Lower leg skin (tissue), 3 donors: ENCODE data around the gene MPPE1.

Experiments used
- POLR2A ChIP-seq, 2 donors: fragments of 450-650 bp; IDR thresholded peaks; one replicate each; pipeline ENCODE4 v1.6.1; 2016 to 2017; ENCODE audit warnings: antibody characterized with exemption in 2 of 2, mild to moderate bottlenecking in 1 of 2, moderate library complexity in 1 of 2
- TF ChIP-seq, protein P1 (sequence below), 3 donors: fragments of 450-650 bp; IDR thresholded peaks; one replicate each; pipeline ENCODE4 v1.5.1; 2016; ENCODE audit warnings: antibody characterized with exemption in 3 of 3, mild to moderate bottlenecking in 3 of 3, moderate library complexity in 2 of 3

DNA sequence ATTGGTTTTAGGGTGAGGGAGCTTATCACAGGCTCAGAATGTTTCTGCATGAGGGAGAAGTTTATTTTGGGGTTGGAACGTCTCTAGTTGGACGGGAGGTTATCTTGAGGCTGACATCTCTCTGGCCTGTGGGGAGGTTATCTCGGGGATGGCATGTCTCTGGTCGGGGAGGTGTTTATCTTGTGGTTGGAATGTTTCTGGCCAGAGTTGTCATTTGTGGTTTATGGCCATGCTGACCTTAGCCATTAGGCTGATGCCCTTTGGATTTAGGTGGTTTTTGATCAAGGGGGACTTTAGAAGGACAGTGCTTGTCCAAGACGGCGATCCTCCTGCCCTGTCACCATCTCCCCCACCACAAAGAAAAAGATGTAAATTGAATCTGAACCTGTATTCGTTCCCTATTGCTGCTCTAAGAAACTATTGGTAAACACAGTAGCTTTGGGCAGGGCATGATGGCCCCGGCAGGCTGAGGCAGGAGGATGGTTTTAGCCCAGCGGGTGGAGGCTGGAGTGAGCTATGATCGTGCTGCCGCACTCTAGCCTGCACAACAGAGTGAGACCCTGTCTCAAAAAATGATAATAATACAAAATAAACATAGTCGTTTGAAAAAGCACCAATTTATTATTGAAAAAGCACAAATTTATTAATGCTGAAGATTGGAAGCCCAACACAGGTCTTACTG is 17.8 kb upstream of the MPPE1 start:
- TF ChIP-seq, protein P1, sequence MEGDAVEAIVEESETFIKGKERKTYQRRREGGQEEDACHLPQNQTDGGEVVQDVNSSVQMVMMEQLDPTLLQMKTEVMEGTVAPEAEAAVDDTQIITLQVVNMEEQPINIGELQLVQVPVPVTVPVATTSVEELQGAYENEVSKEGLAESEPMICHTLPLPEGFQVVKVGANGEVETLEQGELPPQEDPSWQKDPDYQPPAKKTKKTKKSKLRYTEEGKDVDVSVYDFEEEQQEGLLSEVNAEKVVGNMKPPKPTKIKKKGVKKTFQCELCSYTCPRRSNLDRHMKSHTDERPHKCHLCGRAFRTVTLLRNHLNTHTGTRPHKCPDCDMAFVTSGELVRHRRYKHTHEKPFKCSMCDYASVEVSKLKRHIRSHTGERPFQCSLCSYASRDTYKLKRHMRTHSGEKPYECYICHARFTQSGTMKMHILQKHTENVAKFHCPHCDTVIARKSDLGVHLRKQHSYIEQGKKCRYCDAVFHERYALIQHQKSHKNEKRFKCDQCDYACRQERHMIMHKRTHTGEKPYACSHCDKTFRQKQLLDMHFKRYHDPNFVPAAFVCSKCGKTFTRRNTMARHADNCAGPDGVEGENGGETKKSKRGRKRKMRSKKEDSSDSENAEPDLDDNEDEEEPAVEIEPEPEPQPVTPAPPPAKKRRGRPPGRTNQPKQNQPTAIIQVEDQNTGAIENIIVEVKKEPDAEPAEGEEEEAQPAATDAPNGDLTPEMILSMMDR (IDR thresholded peaks at IDR 0.05) = no peak
- no peak for TF ChIP-seq POLR2A (IDR thresholded peaks at IDR 0.05)
